K562 (cell line): Measurements from ENCODE around the gene PLA2G4F. TPM values are rescaled to one million over a fixed set of nuclear protein-coding genes. Genes with fewer than 3 reads are reported as not detected.

Experiments
- ATAC-seq: fragments of 200-7000 bp; cut with Tn5 transposase; 3 replicates; pipeline ENCODE4 v1.9.1; 2020; ENCODE audit warnings: moderate library complexity
- BruUV-seq: library from RNA; stranded (reverse); fragments of 400-500 nt; replicated peaks from 2 replicates; lab custom pipeline; 2021; lab: Mats Ljungman, UMichigan
- CTCF ChIA-PET: fragments of 300-600 bp; formaldehyde crosslinking; extraction: SDS; loops from one replicate; lab custom pipeline; 2021; ENCODE audit warnings: low intra/inter-chr PET ratio; lab: Yijun Ruan, JAX
- POLR2A ChIA-PET: fragments of 300-600, 350-650 bp; sonication (Branson Sonifier 250); formaldehyde crosslinking; extraction: SDS; loops from one replicate; lab custom pipeline; 2021; ENCODE audit warnings: antibody characterized with exemption, inconsistent platforms; lab: Yijun Ruan, JAX
- DNase-seq, 4 experiments: peaks; one replicate each; pipeline versions ENCODE4 v3.0.0 to v3.0.0-alpha.2; 2011 to 2018; ENCODE audit warnings: low spot score in 3 of 4, mixed read lengths in 3 of 4; ENCODE audit errors: extremely low read depth in 1 of 4
- FAIRE-seq: peaks from 2 replicates; lab custom pipeline; 2011; peaks lifted over from hg19 to GRCh38; lab: Jason Lieb, UNC
- H2AFZ ChIP-seq: 2 replicates; pipeline ENCODE4 v1.6.0; 2011; ENCODE audit warnings: low read depth, low read length, control low read depth, inconsistent platforms
- H3K27ac ChIP-seq: fragments of 200-600 bp; 3 replicates; pipeline ENCODE4 v1.8.0; 2011; ENCODE audit warnings: low read depth, mild to moderate bottlenecking, control low read depth, inconsistent platforms, low read length, moderate library complexity, mixed read lengths; ENCODE audit errors: extremely low read depth
- H3K27me3 ChIP-seq, 2 experiments: fragments of 300-600 bp in 1 of 2; 2 replicates in 1 of 2; 3 replicates in 1 of 2; pipeline versions ENCODE4 v1.6.0 to v1.8.0; 2011; ENCODE audit warnings: inconsistent platforms in 2 of 2, low read length in 2 of 2, mild to moderate bottlenecking in 1 of 2, mixed read lengths in 1 of 2, moderate library complexity in 1 of 2; ENCODE audit not compliant: control insufficient read depth in 2 of 2, insufficient read depth in 2 of 2
- H3K36me3 ChIP-seq: fragments of 300-600 bp; 3 replicates; pipeline ENCODE4 v1.8.0; 2011; ENCODE audit warnings: mild to moderate bottlenecking, low read length, inconsistent platforms; ENCODE audit not compliant: control insufficient read depth, insufficient read depth
- H3K4me1 ChIP-seq, 2 experiments: fragments of 200-600 bp in 1 of 2; replicated peaks in 1 of 2; 2 replicates in 1 of 2; 3 replicates in 1 of 2; pipeline versions ENCODE4 v1.5.1 to v1.8.0; 2011; ENCODE audit warnings: inconsistent platforms in 2 of 2, low read length in 2 of 2, mild to moderate bottlenecking in 1 of 2, mixed read lengths in 1 of 2, moderate library complexity in 1 of 2; ENCODE audit not compliant: control insufficient read depth in 2 of 2, insufficient read depth in 2 of 2
- H3K4me2 ChIP-seq: 2 replicates; pipeline ENCODE4 v1.6.1; 2011; ENCODE audit warnings: low read length, control low read depth, inconsistent platforms, mixed read lengths; ENCODE audit not compliant: insufficient read depth
- H3K4me3 ChIP-seq: fragments of 200-600 bp; sonication (generic), shearing (Covaris generic); 2 replicates; pipeline ENCODE4 v1.5.1; 2016; ENCODE audit warnings: control low read depth, inconsistent platforms
- H3K79me2 ChIP-seq: fragments of 200-600 bp; 3 replicates; pipeline ENCODE4 v1.8.0; 2011; ENCODE audit warnings: low read length, inconsistent platforms; ENCODE audit not compliant: control insufficient read depth, insufficient read depth
- H3K9ac ChIP-seq, 2 experiments: 2 replicates each; pipeline versions ENCODE4 v1.6.0 to v1.6.1; 2011; ENCODE audit warnings: low read depth in 2 of 2, low read length in 2 of 2, control low read depth in 1 of 2, inconsistent platforms in 1 of 2, mild to moderate bottlenecking in 1 of 2, mixed read lengths in 1 of 2; ENCODE audit not compliant: insufficient read depth in 1 of 2
- H3K9me1 ChIP-seq: one replicate; pipeline ENCODE4 v1.6.0; 2011; ENCODE audit warnings: inconsistent platforms, mild to moderate bottlenecking, low read length, moderate library complexity; ENCODE audit not compliant: control insufficient read depth, insufficient read depth
- H3K9me3 ChIP-seq: replicated peaks from 2 replicates; pipeline ENCODE4 v1.5.1; 2011; ENCODE audit warnings: low read depth, low read length, inconsistent platforms; ENCODE audit not compliant: control insufficient read depth, insufficient read depth
- H4K20me1 ChIP-seq: replicated peaks from 2 replicates; pipeline ENCODE4 v1.6.1; 2011; ENCODE audit warnings: low read length, inconsistent platforms, mixed read lengths; ENCODE audit not compliant: control insufficient read depth, insufficient read depth
- CTBP1 ChIP-seq: fragments of 450-650 bp; IDR thresholded peaks from 2 replicates; pipeline ENCODE4 v1.6.1; 2016; ENCODE audit warnings: borderline replicate concordance
- FOS ChIP-seq: IDR thresholded peaks from 3 replicates; pipeline ENCODE4 v1.6.1; 2011; ENCODE audit not compliant: insufficient read length; ENCODE audit errors: extremely low read depth
- FOXA3 ChIP-seq, 2 experiments: fragments of 450-650 bp in 1 of 2; sonication (generic) in 1 of 2; formaldehyde crosslinking; IDR thresholded peaks in 1 of 2; conservative IDR thresholded peaks in 1 of 2; 2 replicates each; pipeline versions ENCODE4 v1.4.0 to v1.8.0; 2020 to 2022; ENCODE audit warnings: mild to moderate bottlenecking in 2 of 2, missing genetic modification reagents in 1 of 2
- MEIS2 ChIP-seq: fragments of 450-650 bp; IDR thresholded peaks from 2 replicates; pipeline ENCODE4 v1.6.1; 2014; ENCODE audit warnings: mild to moderate bottlenecking; ENCODE audit not compliant: partially characterized antibody
- MGA ChIP-seq: fragments of 450-650 bp; IDR thresholded peaks from 2 replicates; pipeline ENCODE4 v1.6.1; 2016; ENCODE audit warnings: mild to moderate bottlenecking, moderate library complexity
- MYNN ChIP-seq, 2 experiments: sonication (generic); formaldehyde crosslinking in 1 of 2; IDR thresholded peaks; 2 replicates each; pipeline versions ENCODE4 v1.5.0 to v1.6.1; 2016 to 2020; ENCODE audit warnings: antibody characterized with exemption in 1 of 2, missing genetic modification reagents in 1 of 2
- RCOR1 ChIP-seq, 2 experiments: IDR thresholded peaks; 2 replicates each; pipeline ENCODE4 v1.6.1; 2012; ENCODE audit warnings: low read depth in 2 of 2, low read length in 2 of 2, borderline replicate concordance in 1 of 2, improper control_type of control experiment in 1 of 2
- ZNF121 ChIP-seq: sonication (generic); formaldehyde crosslinking; conservative IDR thresholded peaks from 2 replicates; pipeline ENCODE4 v1.8.0; 2022; ENCODE audit warnings: missing genetic modification reagents
- ZZZ3 ChIP-seq: fragments of 450-650 bp; IDR thresholded peaks from 2 replicates; pipeline ENCODE4 v1.6.1; 2016; ENCODE audit warnings: antibody characterized with exemption, mild to moderate bottlenecking, moderate library complexity
- WGBS: fragments of 100-300 bp; shearing (Covaris generic); methylation state at CpG from one replicate; pipeline ENCODE4 v1.1.6; 2016; ENCODE audit warnings: low coverage, mixed read lengths; ENCODE audit not compliant: insufficient coverage; ENCODE audit errors: missing lambda C conversion rate; 5-methylcytosine and 5-hydroxymethylcytosine counted together
- in situ Hi-C: fragments of 300-500 bp; cut with MboI; formaldehyde crosslinking; loops from 4 replicates; pipeline ENCODE4 v1.15.0; 2018; ENCODE audit warnings: inconsistent platforms, mixed read lengths
- intact Hi-C: fragments of 100-400 bp; cut with micrococcal nuclease; formaldehyde crosslinking; loops from 2 replicates; pipeline ENCODE4 v1.14.2; 2022
- polyA plus RNA-seq, 8 experiments: library from polyadenylated mRNA; depleted of rRNA in 4 of 8; stranded (reverse) in 5 of 8; unstranded in 3 of 8; fragments of >200 nt; fragmentation: Nextera tagmentation in 2 of 8; fragmentation: Illumina TruSeq in 1 of 8; extraction: Ambion mirVana in 2 of 8; extraction: Trizol in 1 of 8; gene quantifications; 2 replicates each; pipeline versions ENCODE4 v1.2.1 to v1.2.3, GENCODE V29; 2011 to 2014; ENCODE audit warnings: inconsistent platforms in 1 of 8, missing spikeins in 1 of 8
- total RNA-seq, 7 experiments: library from RNA; depleted of rRNA in 6 of 7; stranded (reverse); fragments of >200 nt in 6 of 7; fragmentation: Illumina TruSeq in 2 of 7; extraction: Trizol in 2 of 7; gene quantifications; 2 replicates each; pipeline versions ENCODE4 v1.2.1 to v1.2.3, GENCODE V29; 2011 to 2021; ENCODE audit warnings: low replicate concordance in 1 of 7

PLA2G4F gene
- total and polyA plus RNA-seq, 9 of the 15 experiments (the other 6 are each of a cell fraction or from before 2014, with no cell fraction given), result 0.02 TPM; not detected in 8

- in situ Hi-C loops (no loop called here), intact Hi-C loops (no loop called here)
- no peak overlapping the region; the same call in 1 of the 2 replicates for H3K4me2 ChIP-seq
- WGBS, result 1% methylated on average over 10 of the region's 10 CpGs
- 0 out of 2 replicates have a peak, but pooled peaks cover 2% of the 10 kb centered on the region for H4K20me1 ChIP-seq
- no TSS peak for BruUV-seq
- DNase-seq (peak in 1 of 4 experiments; percentile 23), ATAC-seq (peak; percentile 70), FAIRE-seq (peak; percentile 65)
- no peak overlapping the region for H3K4me3 ChIP-seq
- H3K9me1 ChIP-seq, result no peaks in the 10 kb centered on the region
- H3K27me3 ChIP-seq, result peaks cover 14 to 37% of the 10 kb centered on the region in 2 experiments; a peak in 4 of 5 replicates
- no peaks in the 10 kb centered on the region for H3K36me3 ChIP-seq
- peak overlapping the region; percentile 14; the same call in 1 of the 2 replicates for H2AFZ ChIP-seq
- no peak overlapping the region for H3K9ac ChIP-seq
- H3K79me2 ChIP-seq, result no peaks in the 10 kb centered on the region
- no peaks in the 10 kb centered on the region for H3K4me1 ChIP-seq
- H3K9me3 ChIP-seq, result no peaks in the 10 kb centered on the region
- TF ChIP-seq MEIS2 (peak; percentile 30), FOS (no peak), ZZZ3 (no peak), RCOR1 (IDR thresholded peaks at IDR 0.05; ENCODE audit: borderline replicate concordance in 1 of 2, low read depth in 2 of 2, low read length in 2 of 2) (peak in 1 of 2 experiments; percentile 43; a peak in 1 of 4 replicates), CTBP1 (0 out of 2 replicates have a peak, but pooled peaks have one; percentile 16), MGA (no peak), MYNN (IDR thresholded peaks at IDR 0.05) (peak; percentile 100), MYNN (CRISPR knock-in tag; IDR thresholded peaks at IDR 0.05) (peak; percentile 97), ZNF121 (CRISPR knock-in tag) (no peak), FOXA3 (CRISPR knock-in tag; conservative IDR thresholded peaks at IDR 0.05 in 1 of 2, IDR thresholded peaks at IDR 0.05 in 1 of 2) (0 out of 4 replicates have a peak, but pooled peaks of 1 of the 2 experiments have one; percentile 26)
- ChIA-PET CTCF (no interaction called here), POLR2A (interaction anchor here (0.8 to 1.2 kb wide), 3 partner anchors 11 to 14 kb away, joined by 3 to 5 read pairs (median 3); no protein-coding TSS in a partner anchor)
- no peak overlapping the region for H3K27ac ChIP-seq
These were observed 37.6 kb downstream of the PLA2G4F start for GRCh38 chr15:42118650-42119445.
